Duodenal mucosa (tissue), 2 donors: ENCODE data around the gene CCDC180.
A peak's percentile ranks its signal among the peaks of the same experiment; 100 is the strongest.
"Not testable (repeated sequence)": the region's sequence is repeated elsewhere in the genome, so short reads cannot be mapped to it uniquely, and the experiment has no call there.

Experiments used
- H3K27ac ChIP-seq: one replicate; pipeline ENCODE4 v1.7.0; 2013; ENCODE audit warnings: low read depth, low read length
- H3K27me3 ChIP-seq, 2 donors: one replicate each; pipeline ENCODE4 v1.7.0; 2013; ENCODE audit warnings: low read length in 2 of 2, control low read depth in 1 of 2; ENCODE audit not compliant: insufficient read depth in 2 of 2, control insufficient read depth in 1 of 2
- H3K36me3 ChIP-seq, 2 donors: one replicate each; pipeline ENCODE4 v1.7.0; 2013; ENCODE audit warnings: low read length in 2 of 2, control low read depth in 1 of 2; ENCODE audit not compliant: insufficient read depth in 2 of 2, control insufficient read depth in 1 of 2
- H3K4me1 ChIP-seq, 2 donors: one replicate each; pipeline ENCODE4 v1.7.0; 2013; ENCODE audit warnings: low read length in 2 of 2, control low read depth in 1 of 2; ENCODE audit not compliant: insufficient read depth in 2 of 2, control insufficient read depth in 1 of 2
- H3K4me3 ChIP-seq, 2 donors: one replicate each; pipeline ENCODE4 v1.7.0; 2013; ENCODE audit warnings: low read length in 2 of 2, low read depth in 1 of 2
- H3K9ac ChIP-seq, 2 donors: one replicate each; pipeline ENCODE4 v1.7.0; 2013; ENCODE audit warnings: low read length in 2 of 2, low read depth in 1 of 2
- H3K9me3 ChIP-seq, 2 donors: one replicate each; pipeline ENCODE4 v1.7.0; 2013; ENCODE audit warnings: low read length in 2 of 2, control low read depth in 1 of 2; ENCODE audit not compliant: control insufficient read depth in 1 of 2

The CCDC180 gene

GRCh38 chr9:97307500-97308163 lies at the start of gene CCDC180:
Gene CCDC180, plus strand, starts transcription at chr9:97307659. Its CDS starts 405 bp downstream, at chr9:97308064.
- Histone ChIP-seq H3K27me3 (no peaks in the 10 kb centered on the region), H3K36me3 (peaks cover 0 to 6% of the 10 kb centered on the region in 2 donors), H3K4me1 (peaks cover 0 to 7% of the 10 kb centered on the region in 2 donors), H3K9ac (no peak within 1 kb of the TSS), H3K9me3 (peaks cover 0 to 3% of the 10 kb centered on the region in 2 donors), H3K27ac (no peak within 1 kb of the TSS), H3K4me3 (peak within 1 kb of the TSS; percentile 54 to 57)

- H3K27me3 ChIP-seq, H3K9me3 ChIP-seq, H3K9ac ChIP-seq, H3K36me3 ChIP-seq, H3K4me3 ChIP-seq, H3K27ac ChIP-seq, H3K4me1 ChIP-seq: not testable (repeated sequence)
Measured at GRCh38 chr9:97259834-97260514, 47.5 kb upstream of the CCDC180 start.

GRCh38 chr9:97271292-97271691 lies 36.2 kb upstream of the CCDC180 start:
- Histone ChIP-seq H3K27ac (no peak overlapping the region), H3K9me3 (no peaks in the 10 kb centered on the region), H3K36me3 (no peaks in the 10 kb centered on the region), H3K9ac (no peak overlapping the region), H3K4me1 (no peaks in the 10 kb centered on the region), H3K27me3 (no peaks in the 10 kb centered on the region), H3K4me3 (no peak overlapping the region)

- H3K9me3 ChIP-seq: no peaks in the 10 kb centered on the region
- no peaks in the 10 kb centered on the region for H3K27me3 ChIP-seq
Measured at GRCh38 chr9:97272072-97272471, 35.4 kb upstream of the CCDC180 start.

GRCh38 chr9:97276310-97276852 lies 31.1 kb upstream of the CCDC180 start:
- Histone ChIP-seq H3K27ac (no peak overlapping the region), H3K27me3 (no peaks in the 10 kb centered on the region), H3K9me3 (no peaks in the 10 kb centered on the region), H3K4me1 (no peaks in the 10 kb centered on the region), H3K4me3 (no peak overlapping the region), H3K36me3 (peaks cover 7 to 20% of the 10 kb centered on the region in 2 donors), H3K9ac (no peak overlapping the region)

More at GRCh38 chr9:97272072-97272471, 35.4 kb upstream of the CCDC180 start:
- Histone ChIP-seq H3K27ac (no peak overlapping the region), H3K4me3 (no peak overlapping the region), H3K4me1 (no peaks in the 10 kb centered on the region), H3K36me3 (no peaks in the 10 kb centered on the region), H3K9ac (no peak overlapping the region)

- H3K4me1 ChIP-seq: no peaks in the 10 kb centered on the region
- no peaks in the 10 kb centered on the region for H3K27me3 ChIP-seq
Measured at GRCh38 chr9:97277953-97278352, 29.5 kb upstream of the CCDC180 start.

GRCh38 chr9:97280755-97281330 lies 26.6 kb upstream of the CCDC180 start:
- Histone ChIP-seq H3K9me3 (peaks cover 0 to 7% of the 10 kb centered on the region in 2 donors), H3K27ac (no peak overlapping the region), H3K27me3 (no peaks in the 10 kb centered on the region), H3K4me1 (no peaks in the 10 kb centered on the region), H3K36me3 (peaks cover 9 to 20% of the 10 kb centered on the region in 2 donors), H3K9ac (no peak overlapping the region), H3K4me3 (no peak overlapping the region)

More at GRCh38 chr9:97277953-97278352, 29.5 kb upstream of the CCDC180 start:
- no peak overlapping the region for H3K27ac ChIP-seq
- H3K36me3 ChIP-seq: peaks cover 9 to 20% of the 10 kb centered on the region in 2 donors
- H3K4me3 ChIP-seq: no peak overlapping the region
- no peaks in the 10 kb centered on the region for H3K9me3 ChIP-seq
- H3K9ac ChIP-seq: no peak overlapping the region

GRCh38 chr9:97283768-97284167 lies 23.7 kb upstream of the CCDC180 start:
- no peaks in the 10 kb centered on the region for H3K4me1 ChIP-seq
- H3K27me3 ChIP-seq: no peaks in the 10 kb centered on the region
- peaks cover 14 to 16% of the 10 kb centered on the region in 2 donors for H3K36me3 ChIP-seq
- H3K4me3 ChIP-seq: no peak overlapping the region
- peaks cover 0 to 11% of the 10 kb centered on the region in 2 donors for H3K9me3 ChIP-seq
- no peak overlapping the region for H3K9ac ChIP-seq
- no peak overlapping the region for H3K27ac ChIP-seq

- Histone ChIP-seq H3K27me3 (no peaks in the 10 kb centered on the region), H3K4me3 (no peak overlapping the region), H3K9ac (no peak overlapping the region), H3K4me1 (no peaks in the 10 kb centered on the region), H3K36me3 (peaks cover 12 to 15% of the 10 kb centered on the region in 2 donors), H3K9me3 (peaks cover 0 to 11% of the 10 kb centered on the region in 2 donors), H3K27ac (no peak overlapping the region)
Measured at GRCh38 chr9:97284798-97285197, 22.7 kb upstream of the CCDC180 start.

GRCh38 chr9:97292200-97292599 lies 15.3 kb upstream of the CCDC180 start:
- no peaks in the 10 kb centered on the region for H3K9me3 ChIP-seq
- no peak overlapping the region for H3K9ac ChIP-seq
- no peaks in the 10 kb centered on the region for H3K27me3 ChIP-seq
- no peak overlapping the region for H3K27ac ChIP-seq
- H3K4me1 ChIP-seq: peaks cover 0 to 7% of the 10 kb centered on the region in 2 donors
- no peak overlapping the region for H3K4me3 ChIP-seq
- H3K36me3 ChIP-seq: peaks cover 11 to 27% of the 10 kb centered on the region in 2 donors
